Breast epithelium (tissue), 3 donors: ENCODE data around the gene FLAD1.

ENCODE experiments used
- POLR2A ChIP-seq: fragments of 450-650 bp; IDR thresholded peaks from one replicate; pipeline ENCODE4 v1.6.1; 2016; ENCODE audit warnings: antibody characterized with exemption, mild to moderate bottlenecking, moderate library complexity
- TF ChIP-seq, protein P1 (sequence below), 3 donors: fragments of 450-650 bp; IDR thresholded peaks; one replicate each; pipeline ENCODE4 v1.5.1; 2016 to 2017; ENCODE audit warnings: antibody characterized with exemption in 3 of 3, mild to moderate bottlenecking in 3 of 3, moderate library complexity in 3 of 3

DNA sequence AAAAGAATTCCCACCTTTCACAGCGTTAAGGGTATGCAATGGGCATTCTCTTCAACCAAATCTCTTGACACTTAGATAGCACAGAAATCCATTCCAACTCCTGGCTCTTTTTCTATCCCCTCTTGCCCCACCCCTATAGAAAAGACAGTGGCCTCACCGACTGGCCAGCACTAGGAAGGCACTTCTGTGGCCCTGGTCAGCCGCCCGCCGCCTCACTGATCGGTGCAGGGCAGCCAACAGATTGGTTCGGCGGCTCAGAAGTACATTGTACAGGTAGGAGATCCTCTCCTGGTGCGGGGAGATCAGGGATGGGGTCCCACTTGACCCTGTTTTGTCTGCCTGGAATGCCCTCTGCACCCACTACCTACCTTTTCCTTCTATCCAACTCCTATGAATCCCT is 41.2 kb downstream of the FLAD1 start:
- TF ChIP-seq POLR2A: no peak
- TF ChIP-seq, protein P1, sequence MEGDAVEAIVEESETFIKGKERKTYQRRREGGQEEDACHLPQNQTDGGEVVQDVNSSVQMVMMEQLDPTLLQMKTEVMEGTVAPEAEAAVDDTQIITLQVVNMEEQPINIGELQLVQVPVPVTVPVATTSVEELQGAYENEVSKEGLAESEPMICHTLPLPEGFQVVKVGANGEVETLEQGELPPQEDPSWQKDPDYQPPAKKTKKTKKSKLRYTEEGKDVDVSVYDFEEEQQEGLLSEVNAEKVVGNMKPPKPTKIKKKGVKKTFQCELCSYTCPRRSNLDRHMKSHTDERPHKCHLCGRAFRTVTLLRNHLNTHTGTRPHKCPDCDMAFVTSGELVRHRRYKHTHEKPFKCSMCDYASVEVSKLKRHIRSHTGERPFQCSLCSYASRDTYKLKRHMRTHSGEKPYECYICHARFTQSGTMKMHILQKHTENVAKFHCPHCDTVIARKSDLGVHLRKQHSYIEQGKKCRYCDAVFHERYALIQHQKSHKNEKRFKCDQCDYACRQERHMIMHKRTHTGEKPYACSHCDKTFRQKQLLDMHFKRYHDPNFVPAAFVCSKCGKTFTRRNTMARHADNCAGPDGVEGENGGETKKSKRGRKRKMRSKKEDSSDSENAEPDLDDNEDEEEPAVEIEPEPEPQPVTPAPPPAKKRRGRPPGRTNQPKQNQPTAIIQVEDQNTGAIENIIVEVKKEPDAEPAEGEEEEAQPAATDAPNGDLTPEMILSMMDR (IDR thresholded peaks at IDR 0.05): no peak
